Rectal smooth muscle tissue (tissue), 1 donor: ENCODE results near the gene MEGF6.

Experiments
- H3K27ac ChIP-seq: one replicate; pipeline ENCODE4 v1.7.0; 2013; ENCODE audit warnings: low read depth, low read length, inconsistent platforms
- H3K27me3 ChIP-seq: one replicate; pipeline ENCODE4 v1.7.0; 2013; ENCODE audit warnings: low read length; ENCODE audit not compliant: control insufficient read depth, insufficient read depth
- H3K36me3 ChIP-seq: one replicate; pipeline ENCODE4 v1.7.0; 2013; ENCODE audit warnings: low read length; ENCODE audit not compliant: control insufficient read depth, insufficient read depth
- H3K4me1 ChIP-seq: one replicate; pipeline ENCODE4 v1.7.0; 2013; ENCODE audit warnings: low read length; ENCODE audit not compliant: control insufficient read depth, insufficient read depth
- H3K4me3 ChIP-seq: one replicate; pipeline ENCODE4 v1.7.0; 2013; ENCODE audit warnings: low read length
- H3K9ac ChIP-seq: one replicate; pipeline ENCODE4 v1.7.0; 2013; ENCODE audit warnings: low read length

MEGF6 gene

GRCh38 chr1:3651026-3651929 is 40.0 kb upstream of the MEGF6 start:
- Histone ChIP-seq H3K4me3 (no peak overlapping the region), H3K27ac (no peak overlapping the region), H3K4me1 (no peaks in the 10 kb centered on the region), H3K9ac (no peak overlapping the region), H3K27me3 (peaks cover 25% of the 10 kb centered on the region), H3K36me3 (no peaks in the 10 kb centered on the region)

GRCh38 chr1:3650248-3651025 is 39.1 kb upstream of the MEGF6 start:
- Histone ChIP-seq H3K4me3 (peak overlapping the region; percentile 86), H3K9ac (no peak overlapping the region), H3K4me1 (no peaks in the 10 kb centered on the region), H3K36me3 (no peaks in the 10 kb centered on the region), H3K27me3 (peaks cover 25% of the 10 kb centered on the region), H3K27ac (no peak overlapping the region)

- Histone ChIP-seq H3K27me3 (peaks cover 24% of the 10 kb centered on the region), H3K4me1 (no peaks in the 10 kb centered on the region), H3K36me3 (peaks cover 3% of the 10 kb centered on the region), H3K4me3 (peak within 1 kb of the TSS; percentile 86), H3K27ac (no peak within 1 kb of the TSS), H3K9ac (peak within 1 kb of the TSS; percentile 56)
These were observed 38.3 kb upstream of the MEGF6 start, which contains the start of gene WRAP73 for GRCh38 chr1:3649342-3650247. TSS of gene WRAP73 (minus strand) at chr1:3650103. CDS start at chr1:3649999, 104 bp downstream.

GRCh38 chr1:3646596-3646995 is 35.3 kb upstream of the MEGF6 start:
- Histone ChIP-seq H3K27me3 (peaks cover 12% of the 10 kb centered on the region), H3K4me1 (no peaks in the 10 kb centered on the region), H3K27ac (no peak overlapping the region), H3K9ac (no peak overlapping the region), H3K4me3 (no peak overlapping the region), H3K36me3 (peaks cover 5% of the 10 kb centered on the region)

GRCh38 chr1:3645666-3646355 is 34.5 kb upstream of the MEGF6 start:
- Histone ChIP-seq H3K9ac (no peak overlapping the region), H3K27me3 (peaks cover 4% of the 10 kb centered on the region), H3K36me3 (peaks cover 5% of the 10 kb centered on the region), H3K27ac (no peak overlapping the region), H3K4me1 (no peaks in the 10 kb centered on the region), H3K4me3 (no peak overlapping the region)

GRCh38 chr1:3645247-3645646 is 33.9 kb upstream of the MEGF6 start:
- no peaks in the 10 kb centered on the region for H3K27me3 ChIP-seq
- no peaks in the 10 kb centered on the region for H3K4me1 ChIP-seq
- peaks cover 5% of the 10 kb centered on the region for H3K36me3 ChIP-seq
- no peak overlapping the region for H3K9ac ChIP-seq
- H3K4me3 ChIP-seq = no peak overlapping the region
- no peak overlapping the region for H3K27ac ChIP-seq

- Histone ChIP-seq H3K27ac (no peak overlapping the region), H3K4me3 (no peak overlapping the region), H3K36me3 (peaks cover 5% of the 10 kb centered on the region), H3K4me1 (no peaks in the 10 kb centered on the region), H3K27me3 (no peaks in the 10 kb centered on the region), H3K9ac (no peak overlapping the region)
These were observed 33.0 kb upstream of the MEGF6 start for GRCh38 chr1:3644273-3644672.

- Histone ChIP-seq H3K36me3 (peaks cover 7% of the 10 kb centered on the region), H3K4me3 (no peak overlapping the region), H3K27ac (no peak overlapping the region), H3K9ac (no peak overlapping the region), H3K27me3 (no peaks in the 10 kb centered on the region), H3K4me1 (no peaks in the 10 kb centered on the region)
These were observed 31.8 kb upstream of the MEGF6 start for GRCh38 chr1:3642919-3643675.

- Histone ChIP-seq H3K36me3 (peaks cover 12% of the 10 kb centered on the region), H3K9ac (no peak overlapping the region), H3K27ac (no peak overlapping the region), H3K4me3 (no peak overlapping the region), H3K4me1 (no peaks in the 10 kb centered on the region), H3K27me3 (no peaks in the 10 kb centered on the region)
These were observed 30.5 kb upstream of the MEGF6 start for GRCh38 chr1:3641816-3642215.

GRCh38 chr1:3641046-3641760 is 29.9 kb upstream of the MEGF6 start:
- no peaks in the 10 kb centered on the region for H3K27me3 ChIP-seq
- H3K9ac ChIP-seq = no peak overlapping the region
- H3K27ac ChIP-seq = no peak overlapping the region
- H3K4me1 ChIP-seq = no peaks in the 10 kb centered on the region
- no peak overlapping the region for H3K4me3 ChIP-seq
- peaks cover 12% of the 10 kb centered on the region for H3K36me3 ChIP-seq
